ENCODE results near the gene TIAM1.

The TIAM1 gene, protein sequence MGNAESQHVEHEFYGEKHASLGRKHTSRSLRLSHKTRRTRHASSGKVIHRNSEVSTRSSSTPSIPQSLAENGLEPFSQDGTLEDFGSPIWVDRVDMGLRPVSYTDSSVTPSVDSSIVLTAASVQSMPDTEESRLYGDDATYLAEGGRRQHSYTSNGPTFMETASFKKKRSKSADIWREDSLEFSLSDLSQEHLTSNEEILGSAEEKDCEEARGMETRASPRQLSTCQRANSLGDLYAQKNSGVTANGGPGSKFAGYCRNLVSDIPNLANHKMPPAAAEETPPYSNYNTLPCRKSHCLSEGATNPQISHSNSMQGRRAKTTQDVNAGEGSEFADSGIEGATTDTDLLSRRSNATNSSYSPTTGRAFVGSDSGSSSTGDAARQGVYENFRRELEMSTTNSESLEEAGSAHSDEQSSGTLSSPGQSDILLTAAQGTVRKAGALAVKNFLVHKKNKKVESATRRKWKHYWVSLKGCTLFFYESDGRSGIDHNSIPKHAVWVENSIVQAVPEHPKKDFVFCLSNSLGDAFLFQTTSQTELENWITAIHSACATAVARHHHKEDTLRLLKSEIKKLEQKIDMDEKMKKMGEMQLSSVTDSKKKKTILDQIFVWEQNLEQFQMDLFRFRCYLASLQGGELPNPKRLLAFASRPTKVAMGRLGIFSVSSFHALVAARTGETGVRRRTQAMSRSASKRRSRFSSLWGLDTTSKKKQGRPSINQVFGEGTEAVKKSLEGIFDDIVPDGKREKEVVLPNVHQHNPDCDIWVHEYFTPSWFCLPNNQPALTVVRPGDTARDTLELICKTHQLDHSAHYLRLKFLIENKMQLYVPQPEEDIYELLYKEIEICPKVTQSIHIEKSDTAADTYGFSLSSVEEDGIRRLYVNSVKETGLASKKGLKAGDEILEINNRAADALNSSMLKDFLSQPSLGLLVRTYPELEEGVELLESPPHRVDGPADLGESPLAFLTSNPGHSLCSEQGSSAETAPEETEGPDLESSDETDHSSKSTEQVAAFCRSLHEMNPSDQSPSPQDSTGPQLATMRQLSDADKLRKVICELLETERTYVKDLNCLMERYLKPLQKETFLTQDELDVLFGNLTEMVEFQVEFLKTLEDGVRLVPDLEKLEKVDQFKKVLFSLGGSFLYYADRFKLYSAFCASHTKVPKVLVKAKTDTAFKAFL (N-terminal part only)

DNA sequence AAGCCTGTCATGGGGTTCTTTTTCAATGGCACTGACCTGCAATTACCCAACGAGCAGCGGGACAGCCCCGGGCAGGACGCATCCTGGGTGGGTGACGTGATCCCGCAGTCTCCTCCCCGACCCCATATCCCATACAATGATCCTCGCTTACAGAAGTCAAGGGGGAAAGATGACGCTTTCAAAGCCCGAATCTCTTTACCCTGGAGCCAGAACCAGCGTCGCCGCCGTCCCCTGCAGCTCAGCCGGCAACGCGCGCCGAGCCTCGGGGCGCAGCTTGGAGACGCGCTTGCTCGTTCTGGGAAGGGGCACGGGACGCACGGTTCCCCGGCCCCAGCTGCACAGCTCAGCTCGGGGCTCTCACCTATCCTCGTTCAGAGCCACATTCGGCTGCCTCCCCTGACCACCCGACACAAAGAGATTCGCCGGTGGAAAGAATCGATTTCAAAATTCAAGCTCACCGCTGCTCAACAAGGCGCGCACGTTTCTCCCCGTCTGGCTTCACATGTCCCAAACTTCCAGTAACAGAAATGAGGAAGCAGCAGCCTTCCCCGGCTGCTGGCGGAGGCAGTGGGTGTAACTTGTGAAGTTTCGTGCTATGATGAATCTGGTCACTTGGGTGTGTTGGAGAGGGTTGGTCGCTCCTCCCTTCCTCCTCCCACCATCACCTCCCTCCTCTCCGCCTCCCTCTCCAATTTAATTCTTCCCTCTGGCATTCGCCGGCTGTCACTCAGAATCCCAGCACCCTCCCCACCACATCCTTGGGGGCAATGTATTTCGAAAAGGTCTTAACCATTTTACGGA is at the start of gene TIAM1:
Gene TIAM1, minus strand, starts transcription at position 582 of the 801 bp plus-strand sequence. CDS start 77,289 bp downstream, outside the sequence.
- peak in 1 of 2 experiments; percentile 83 for DNase-seq

DNA sequence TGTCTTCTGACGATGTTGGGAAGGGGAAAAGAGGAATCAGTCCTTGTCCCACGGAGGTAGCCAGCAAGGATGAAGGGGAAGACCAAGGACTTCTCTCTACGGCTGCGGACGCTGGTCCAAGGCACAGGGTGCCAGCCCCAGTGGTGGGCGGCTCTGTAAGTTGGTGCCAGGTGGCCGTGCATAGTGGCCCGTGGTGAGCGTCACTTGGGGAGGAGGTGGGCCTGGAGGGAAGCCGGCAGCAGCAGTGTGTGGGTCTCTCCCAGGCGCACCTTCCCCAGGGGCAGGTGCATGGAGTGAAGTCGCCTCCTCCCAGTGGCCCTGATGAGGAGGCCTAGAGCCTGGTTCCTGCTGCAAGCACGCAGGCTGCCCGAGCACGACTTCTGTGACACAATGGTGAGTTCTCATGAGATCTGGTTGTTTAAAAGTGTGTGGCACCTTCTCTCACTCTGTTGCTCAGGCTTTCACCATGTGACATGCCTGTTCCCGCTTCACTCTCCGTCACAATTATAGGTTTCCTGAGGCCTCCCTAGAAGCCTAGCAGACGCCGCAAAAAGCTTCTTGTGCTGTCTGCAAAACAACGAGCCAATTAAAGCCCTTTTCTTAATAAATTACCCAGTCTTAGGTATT is 43.6 kb upstream of the TIAM1 start:
- no peak for DNase-seq

DNA sequence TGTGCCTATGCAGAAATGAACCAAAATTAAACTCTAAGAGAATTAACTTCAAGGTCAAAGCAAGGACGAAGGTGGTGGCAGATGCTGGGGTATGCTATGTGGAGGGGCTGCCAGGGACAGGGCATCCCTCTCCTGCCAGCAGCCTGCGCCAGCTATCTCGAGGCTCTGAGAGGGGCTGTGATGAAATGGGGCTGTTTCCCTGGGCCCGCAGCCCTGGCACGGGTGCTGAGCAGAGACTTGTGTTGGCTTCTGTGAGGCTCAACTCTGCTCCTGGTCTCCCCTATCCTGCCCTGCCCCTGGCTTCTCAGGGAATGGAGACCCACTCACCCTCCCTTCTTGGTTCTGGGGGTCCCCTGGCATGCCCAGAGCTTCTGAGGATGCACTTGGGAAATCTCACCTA is 41.9 kb upstream of the TIAM1 start:
- no peak for DNase-seq

DNA sequence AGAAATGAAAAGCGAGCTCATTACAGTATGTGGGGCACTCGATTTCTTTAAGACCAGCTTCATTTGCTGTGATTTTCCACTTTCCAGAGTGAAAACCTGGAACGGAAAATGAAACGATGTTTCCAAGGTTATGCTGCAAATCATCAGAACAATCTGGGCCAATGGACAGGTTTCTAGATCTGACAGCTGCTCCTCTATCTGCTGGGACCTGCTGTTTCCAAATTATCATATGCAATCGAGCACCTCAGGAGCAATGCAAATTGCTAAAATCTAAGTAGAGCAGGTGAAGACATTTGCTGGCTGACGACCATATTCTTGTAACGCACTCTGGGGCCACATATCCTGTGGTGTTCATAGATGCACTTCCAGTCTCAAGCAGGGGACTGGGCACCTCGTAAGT is 39.7 kb upstream of the TIAM1 start:
- peak; percentile 51 to 81 for DNase-seq

DNA sequence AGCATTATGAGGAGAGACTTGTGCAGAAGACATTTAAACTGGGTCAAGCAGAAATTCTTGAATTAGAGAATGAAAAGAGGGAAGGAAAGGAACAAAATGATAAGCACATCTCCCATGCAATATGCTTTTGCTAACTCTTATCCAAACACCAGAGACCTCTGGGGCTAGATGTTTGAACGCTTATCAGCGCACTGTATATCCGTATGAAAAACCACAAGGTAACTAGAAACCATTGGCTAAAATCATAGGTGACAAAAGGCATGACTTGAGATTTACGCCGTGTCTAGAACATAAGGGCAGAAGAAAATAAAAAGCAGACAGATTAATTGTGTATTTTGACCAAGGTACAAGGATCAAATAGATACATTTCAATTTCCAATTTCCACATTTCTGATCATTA is 38.0 kb upstream of the TIAM1 start:
- DNase-seq, result no peak

DNA sequence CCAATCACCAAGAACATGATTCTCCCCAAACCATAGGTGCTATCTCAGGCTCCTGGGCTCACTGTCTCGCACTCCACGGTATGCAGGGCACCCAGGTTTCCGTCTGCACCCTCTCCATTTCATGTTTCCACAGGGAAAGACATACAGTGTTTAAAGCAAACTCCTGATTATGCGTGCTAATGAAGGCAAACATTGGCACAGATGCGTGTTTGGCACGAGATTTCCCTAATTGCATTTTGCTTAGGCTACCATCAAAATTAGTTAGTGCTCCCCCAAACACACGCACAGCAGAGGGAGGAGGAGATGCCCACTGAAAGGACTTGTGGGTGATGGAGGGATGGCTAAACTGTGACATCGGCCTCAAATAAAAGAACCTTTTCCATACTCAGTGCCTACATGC is 32.2 kb upstream of the TIAM1 start:
- no peak for DNase-seq

DNA sequence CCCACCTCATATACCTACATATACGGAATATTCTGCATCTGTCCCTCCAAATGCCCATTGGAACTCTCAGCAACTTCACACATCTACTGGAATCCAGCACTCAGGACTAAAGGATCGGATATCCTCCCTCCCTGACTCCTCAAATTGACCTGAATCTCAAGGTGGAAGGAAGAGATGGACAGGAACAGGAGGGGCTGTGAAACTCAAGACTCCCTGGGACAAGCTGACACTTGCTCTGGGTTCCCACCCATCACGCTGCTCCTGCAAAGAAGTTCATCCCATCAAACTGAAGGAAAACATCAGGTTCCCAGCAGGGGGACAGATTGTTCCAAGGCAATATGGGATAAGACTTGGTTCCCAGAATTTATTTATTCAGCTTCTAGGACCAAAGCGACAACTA is 30.3 kb upstream of the TIAM1 start:
- DNase-seq, result no peak

DNA sequence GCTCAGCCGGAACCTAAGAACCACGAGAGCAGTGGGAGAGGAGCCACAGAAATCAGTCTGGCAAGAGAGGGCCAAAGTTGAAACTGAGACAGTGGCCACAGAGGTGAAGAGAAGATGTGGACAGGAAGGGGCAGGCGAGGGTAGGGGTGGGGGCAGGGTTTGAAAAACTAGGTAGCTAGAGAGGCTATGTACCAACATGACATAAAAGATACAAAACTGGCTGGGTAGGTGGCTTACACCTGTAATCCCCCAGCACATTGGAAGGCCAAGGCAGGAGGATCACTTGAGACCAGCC is 28.4 kb upstream of the TIAM1 start:
- no peak for DNase-seq

DNA sequence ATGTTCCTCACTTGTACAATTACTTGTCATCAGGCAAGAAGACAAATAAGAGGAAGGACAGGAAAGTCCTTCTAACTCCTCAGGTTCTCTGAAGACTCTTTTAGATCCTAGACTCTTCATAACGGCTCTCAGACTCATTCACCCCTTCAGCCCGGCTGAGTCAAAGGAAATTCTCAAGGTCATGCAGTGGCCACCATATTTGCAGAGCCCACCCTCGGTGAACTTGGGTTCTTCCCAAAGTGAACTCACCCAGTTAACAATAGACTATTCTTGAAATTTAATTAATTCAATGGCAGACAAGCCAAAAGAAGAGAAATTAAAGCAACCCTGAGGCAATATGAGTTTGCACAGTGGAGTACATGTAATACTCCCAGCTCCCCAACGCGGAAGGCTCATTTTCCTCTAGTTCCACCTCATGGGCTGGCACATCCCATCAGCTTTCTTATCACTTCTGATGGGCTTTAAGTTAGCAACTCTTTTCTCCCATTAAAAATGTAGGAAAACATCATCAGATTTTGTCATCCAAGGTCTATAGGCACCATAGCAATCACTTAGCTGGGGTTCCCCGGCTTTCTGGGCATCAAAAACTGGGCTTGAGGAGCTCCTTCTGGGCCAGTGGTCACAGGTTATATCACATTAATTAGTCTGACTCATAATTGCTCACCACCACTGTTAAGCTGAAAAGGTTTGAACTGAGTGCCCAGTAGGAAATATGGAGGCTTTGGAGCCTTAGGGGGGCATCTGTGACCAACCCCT is 27.8 kb upstream of the TIAM1 start:
- DNase-seq, result no peak

DNA sequence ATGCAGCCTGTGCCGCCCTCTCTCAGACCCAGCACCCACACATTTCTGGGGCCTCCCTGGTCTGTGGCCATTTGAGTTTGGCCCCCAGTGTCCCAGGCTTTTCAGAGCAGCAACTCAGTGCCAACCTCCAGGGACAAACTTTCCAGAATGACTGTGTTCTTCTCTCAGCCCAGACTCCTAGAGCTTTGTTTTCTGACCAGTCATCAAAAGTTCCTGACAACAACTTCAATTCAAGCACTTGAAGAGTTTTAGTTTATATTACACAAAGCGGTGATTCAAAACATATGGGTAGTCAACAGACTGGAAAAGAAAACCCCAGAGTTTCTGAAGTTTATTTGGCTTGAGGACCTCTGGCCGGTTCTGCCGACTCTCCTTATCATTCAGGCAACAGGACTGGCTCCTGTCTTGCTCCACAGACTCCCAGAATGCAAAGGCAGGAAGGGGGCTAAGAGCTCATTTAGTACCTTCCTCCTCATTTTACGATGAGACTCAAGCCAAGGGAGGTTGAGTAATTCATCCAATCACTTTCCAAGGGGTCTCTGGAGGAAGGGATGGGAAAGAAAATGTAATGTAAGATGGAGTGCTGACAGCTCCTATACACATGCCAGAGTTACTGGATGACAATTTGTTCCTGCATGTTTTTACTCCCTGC is 27.0 kb upstream of the TIAM1 start:
- DNase-seq, result no peak

DNA sequence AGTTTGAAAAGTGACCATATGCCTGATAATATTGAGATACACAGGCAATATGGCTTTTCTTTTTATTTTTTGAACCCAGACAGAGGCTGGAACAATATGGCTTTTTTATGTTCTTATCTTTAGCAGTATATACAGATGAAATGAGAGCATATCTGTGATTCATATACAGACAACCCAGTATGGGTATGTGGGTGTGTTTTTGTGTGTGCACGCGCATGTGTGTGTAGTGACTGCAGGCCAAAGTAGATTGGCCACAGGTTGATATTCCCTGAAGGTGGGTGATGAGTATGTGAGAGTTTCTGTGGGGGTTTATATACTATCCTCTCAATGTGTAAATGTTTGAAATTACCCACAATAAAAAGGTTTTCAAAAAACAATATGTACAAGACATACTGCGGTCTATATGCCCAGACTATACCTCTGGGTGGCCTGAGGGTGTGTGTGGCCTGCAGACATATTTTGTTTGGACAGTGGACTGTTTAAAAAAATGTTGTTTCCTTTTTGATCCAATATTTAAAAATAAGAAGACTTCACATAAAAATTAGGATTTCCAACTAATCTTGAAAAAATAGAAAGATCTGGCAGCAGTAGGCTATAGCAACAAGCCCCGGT is 26.3 kb upstream of the TIAM1 start:
- no peak for DNase-seq

DNA sequence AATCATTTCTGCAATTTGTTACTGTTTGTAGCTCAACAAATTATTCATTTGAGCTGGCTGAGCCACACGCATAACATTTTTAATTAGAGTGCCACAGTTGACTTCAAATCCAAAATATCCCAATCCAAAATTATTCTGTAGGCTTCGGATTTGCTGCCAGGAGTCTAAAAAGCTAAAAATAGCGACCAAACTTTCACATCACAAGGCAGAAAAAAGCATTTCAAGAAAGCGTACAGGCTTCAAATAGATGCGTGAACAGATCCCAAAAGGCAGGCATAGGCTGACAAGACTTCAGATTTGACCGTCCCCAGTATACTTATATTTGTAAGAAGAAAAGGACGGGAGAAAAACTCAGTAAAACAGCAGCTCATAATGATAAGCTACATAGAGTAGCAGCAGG is 24.3 kb upstream of the TIAM1 start:
- no peak for DNase-seq

DNA sequence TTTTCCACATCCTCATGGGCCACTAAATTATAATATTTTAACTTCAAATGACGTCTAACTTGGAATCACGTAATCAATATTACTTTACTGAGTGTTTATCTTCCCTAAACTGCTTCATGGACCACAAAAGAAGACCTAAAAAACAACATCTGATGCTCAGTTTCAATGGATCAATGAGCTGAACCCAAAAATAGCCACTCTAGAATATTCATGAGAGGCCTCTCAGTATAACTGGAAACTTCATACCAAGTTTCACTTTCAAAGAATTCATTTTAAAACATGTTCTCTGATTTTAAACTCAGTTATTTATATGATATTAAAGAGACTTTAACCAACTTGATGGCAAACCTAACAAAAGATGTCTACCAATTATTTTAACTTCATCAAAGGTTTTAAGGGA is 23.7 kb upstream of the TIAM1 start:
- no peak for DNase-seq

DNA sequence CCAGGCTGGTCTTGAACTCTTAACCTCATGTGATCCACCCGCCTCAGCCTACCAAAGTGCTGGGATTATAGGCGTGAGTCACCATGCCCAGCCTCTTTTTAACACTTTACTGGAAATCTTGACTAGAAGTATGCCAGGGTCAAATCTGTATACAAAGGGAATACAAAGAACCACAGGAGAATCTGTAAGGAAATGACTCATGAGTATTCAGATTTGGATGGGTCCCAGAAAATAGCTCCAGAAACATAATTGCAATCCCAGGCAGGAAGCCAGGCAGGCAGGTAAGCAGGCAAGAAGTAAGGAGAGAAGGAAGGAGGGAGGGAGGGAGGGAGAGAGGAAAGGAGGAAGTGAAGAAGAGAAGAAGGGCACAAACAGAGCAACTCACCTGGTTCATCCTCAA is 22.8 kb upstream of the TIAM1 start:
- no peak for DNase-seq

DNA sequence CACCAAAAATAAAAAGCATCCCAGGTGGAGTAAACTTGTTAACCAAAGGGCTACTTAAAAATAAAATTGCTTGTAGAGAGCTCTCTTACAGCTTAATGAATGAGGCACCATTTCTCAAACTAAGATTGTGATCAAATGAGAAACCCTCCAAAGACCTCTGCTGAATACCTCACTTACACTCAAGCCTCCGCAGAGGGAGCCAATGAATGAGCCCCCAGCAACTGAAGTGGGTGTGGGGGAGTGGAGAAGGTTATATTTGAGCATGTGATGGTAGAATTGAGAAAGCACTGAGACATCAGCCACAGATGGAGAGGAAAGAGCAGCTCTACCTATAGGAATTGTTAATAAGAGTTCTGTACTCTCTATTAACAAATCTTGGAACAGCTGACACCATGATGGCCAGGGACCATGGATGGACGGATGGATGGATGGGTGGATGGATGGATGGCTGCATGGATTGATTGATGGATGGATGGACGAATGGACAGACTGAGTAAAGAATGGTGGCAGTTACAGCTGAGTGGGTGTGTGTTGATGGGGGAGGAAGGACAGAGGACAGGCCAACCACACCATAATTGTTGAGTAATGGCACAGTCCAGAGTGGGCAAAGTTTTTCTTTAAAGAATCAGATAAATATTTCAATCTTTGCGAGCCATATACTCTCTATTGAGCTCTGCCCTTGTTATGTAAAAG is 20.3 kb upstream of the TIAM1 start:
- no peak for DNase-seq

DNA sequence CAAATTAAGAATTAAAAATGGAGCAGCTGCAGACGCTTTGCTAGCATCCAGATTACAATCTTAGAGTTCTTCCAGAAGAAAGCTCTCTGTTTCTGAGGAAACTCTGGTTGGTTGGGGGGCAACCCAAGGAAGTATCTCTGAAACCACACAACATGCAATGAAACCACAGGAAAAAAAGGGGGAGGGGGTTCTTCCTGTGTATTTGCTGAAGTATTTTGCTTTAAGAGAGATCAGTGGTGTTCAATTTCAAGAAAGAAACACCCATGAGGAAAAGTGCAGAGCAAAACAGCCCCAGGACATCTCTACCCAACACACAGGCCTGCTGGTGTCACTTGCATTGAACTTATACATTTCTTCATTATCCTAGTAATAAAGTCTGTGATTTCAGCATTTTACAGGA is 19.7 kb upstream of the TIAM1 start:
- no peak for DNase-seq

DNA sequence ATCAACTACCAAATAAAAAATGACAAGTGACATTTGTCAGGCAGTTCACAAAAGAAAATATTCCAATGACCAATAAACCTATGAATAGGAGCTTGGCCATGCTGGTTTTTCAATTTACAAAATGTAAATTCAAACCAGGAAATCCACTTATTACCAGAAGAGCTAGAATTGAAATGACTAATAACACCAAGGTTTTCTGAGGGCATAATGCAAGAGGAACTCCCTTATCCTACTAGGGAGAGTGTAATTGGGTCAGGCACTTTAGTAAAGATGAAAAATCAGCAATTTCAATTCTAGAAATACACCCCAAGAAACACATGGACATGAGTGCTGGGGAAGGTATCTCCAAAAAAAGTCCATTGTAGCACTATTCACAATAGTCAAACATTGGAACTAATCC is 16.7 kb upstream of the TIAM1 start:
- DNase-seq, result no peak

DNA sequence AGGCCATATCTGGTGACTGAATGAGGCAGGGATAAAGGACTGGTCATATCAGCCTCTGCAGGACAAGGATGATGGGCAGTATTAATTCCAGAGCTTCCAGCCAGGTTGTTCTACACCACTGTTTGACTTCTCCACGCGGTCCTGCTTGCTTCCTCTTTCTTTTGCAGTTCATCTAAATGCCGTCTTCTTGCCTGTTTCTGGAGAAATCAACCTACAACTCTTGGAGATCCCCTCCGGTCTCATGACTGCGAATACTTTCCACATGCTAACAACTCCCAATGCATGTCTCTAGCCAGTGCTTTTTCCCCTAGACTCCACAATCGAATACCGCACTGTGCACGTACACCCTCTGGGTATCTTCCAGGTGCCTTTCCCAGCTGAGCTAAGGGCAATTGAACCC is 14.1 kb upstream of the TIAM1 start:
- no peak for DNase-seq

DNA sequence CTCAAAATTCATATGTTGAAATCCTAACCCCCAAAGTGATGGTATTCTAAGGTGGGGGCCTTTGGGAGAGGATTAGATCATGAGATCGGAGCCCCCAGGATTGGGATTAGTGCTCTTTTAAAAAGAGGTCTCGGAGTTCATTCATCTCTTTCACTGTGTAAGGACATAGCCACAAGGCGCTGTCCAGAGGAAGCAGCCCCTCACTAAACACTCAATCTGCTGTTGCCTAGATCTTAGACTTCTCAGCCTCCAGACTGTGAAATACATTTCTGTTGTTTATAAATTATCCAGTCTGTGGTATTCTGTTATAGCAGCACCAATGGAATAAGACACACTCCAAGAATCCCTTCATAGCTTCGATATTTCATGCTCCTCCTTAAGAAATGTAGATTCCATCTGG is 12.4 kb upstream of the TIAM1 start:
- no peak for DNase-seq

Data from cerebellar nuclear complex (tissue), 1 donor.